ENCODE data around the gene OR4D2.

The OR4D2 gene

GRCh38 chr17:58176200-58176599 is 9.4 kb downstream of the OR4D2 start:
- DNase-seq = no peak

GRCh38 chr17:58181796-58182195 is 15.0 kb downstream of the OR4D2 start:
- DNase-seq = no peak

GRCh38 chr17:58183514-58183913 is 16.7 kb downstream of the OR4D2 start:
- DNase-seq = no peak

GRCh38 chr17:58184308-58184985 is 17.7 kb downstream of the OR4D2 start:
- no peak for DNase-seq

GRCh38 chr17:58184986-58185761 is 18.4 kb downstream of the OR4D2 start:
- no peak for DNase-seq

- DNase-seq = no peak
These were observed 19.8 kb downstream of the OR4D2 start for GRCh38 chr17:58186591-58186990.

GRCh38 chr17:58187063-58187462 is 20.3 kb downstream of the OR4D2 start:
- no peak for DNase-seq

- DNase-seq = no peak
These were observed 20.9 kb downstream of the OR4D2 start for GRCh38 chr17:58187675-58188074.

GRCh38 chr17:58189436-58190146 is 22.8 kb downstream of the OR4D2 start:
- no peak for DNase-seq

- DNase-seq = no peak
These were observed 24.6 kb downstream of the OR4D2 start for GRCh38 chr17:58191241-58191896.

- no peak for DNase-seq
These were observed 25.8 kb downstream of the OR4D2 start, which contains the start of gene EPX for GRCh38 chr17:58192612-58193011. TSS of gene EPX (plus strand) at chr17:58192726. CDS start at chr17:58192847, 121 bp downstream.

- no peak for DNase-seq
These were observed 27.0 kb downstream of the OR4D2 start for GRCh38 chr17:58193641-58194255.

GRCh38 chr17:58195518-58196123 is 28.8 kb downstream of the OR4D2 start:
- DNase-seq = no peak

- DNase-seq = no peak
These were observed 29.8 kb downstream of the OR4D2 start for GRCh38 chr17:58196610-58197009.

- DNase-seq = peak; percentile 54
These were observed 33.3 kb downstream of the OR4D2 start for GRCh38 chr17:58200024-58200633.

- DNase-seq = no peak
These were observed 36.1 kb downstream of the OR4D2 start for GRCh38 chr17:58202859-58203258.

- no peak for DNase-seq
These were observed 38.0 kb downstream of the OR4D2 start for GRCh38 chr17:58204796-58205195.

- DNase-seq = no peak
These were observed 39.2 kb downstream of the OR4D2 start for GRCh38 chr17:58205936-58206335.

GRCh38 chr17:58207451-58207850 is 40.7 kb downstream of the OR4D2 start:
- no peak for DNase-seq

- DNase-seq = no peak
These were observed 41.6 kb downstream of the OR4D2 start for GRCh38 chr17:58208344-58208743.

- DNase-seq = no peak
These were observed 44.1 kb downstream of the OR4D2 start for GRCh38 chr17:58210922-58211321.

- no peak for DNase-seq
These were observed 48.9 kb downstream of the OR4D2 start for GRCh38 chr17:58215685-58216084.

All from CD4-positive, alpha-beta T cell treated with Interleukin-10 for 1 hour (primary cell).